Lower lobe of right lung (tissue), 2 donors: Measurements from ENCODE around the gene PPIE. TPM values are rescaled to one million over a fixed set of nuclear protein-coding genes. Genes with fewer than 3 reads are reported as not detected.

Experiments
- ATAC-seq, 2 donors: fragments of 200-7000 bp; cut with Tn5 transposase; one replicate each; pipeline ENCODE4 v1.9.1; 2020 to 2022; ENCODE audit warnings: mild to moderate bottlenecking in 2 of 2, moderate library complexity in 2 of 2
- DNase-seq: peaks from one replicate; pipeline ENCODE4 v3.0.0-alpha.2; 2020
- H3K27ac ChIP-seq: fragments of 200-600 bp; one replicate; pipeline ENCODE4 v1.8.0; 2022
- H3K27me3 ChIP-seq: fragments of 200-600 bp; one replicate; pipeline ENCODE4 v1.8.0; 2022; ENCODE audit warnings: low read depth
- H3K36me3 ChIP-seq: fragments of 200-600 bp; one replicate; pipeline ENCODE4 v1.8.0; 2022; ENCODE audit warnings: mild to moderate bottlenecking
- H3K4me1 ChIP-seq: fragments of 200-600 bp; one replicate; pipeline ENCODE4 v1.8.0; 2022
- H3K4me3 ChIP-seq: fragments of 200-600 bp; one replicate; pipeline ENCODE4 v1.8.0; 2022; ENCODE audit warnings: mild to moderate bottlenecking
- H3K9me3 ChIP-seq: fragments of 200-600 bp; one replicate; pipeline ENCODE4 v1.8.0; 2022
- CTCF ChIP-seq: fragments of 200-600 bp; IDR thresholded peaks from one replicate; pipeline ENCODE4 v1.8.0; 2022; ENCODE audit warnings: antibody characterized with exemption, mild to moderate bottlenecking
- intact Hi-C: fragments of 100-400 bp; cut with DNase I; formaldehyde crosslinking; loops from one replicate; pipeline ENCODE4 v1.11.0; 2022
- total RNA-seq: library from RNA; stranded (reverse); fragmentation: NEBNext Ultra II Directional; extraction: Animal tissue kit (Norgen Biotek cat#: 25700); gene quantifications from one replicate; pipeline ENCODE4 v1.2.1, GENCODE V29; 2021
- donor health status: DM: no; HTN: yes; CAD: no; lungs with severe emphysema.

PPIE gene
- total RNA-seq, 1 donor from 2014 or later = 34.6 TPM

GRCh38 chr1:39711104-39711965, 27.3 kb upstream of the PPIE start:
- DNase-seq (no peak), ATAC-seq (no peak)
- peaks cover 4% of the 10 kb centered on the region for H3K27me3 ChIP-seq
- TF ChIP-seq CTCF = no peak
- no peaks in the 10 kb centered on the region for H3K36me3 ChIP-seq
- H3K27ac ChIP-seq = no peak overlapping the region
- H3K9me3 ChIP-seq = no peaks in the 10 kb centered on the region
- H3K4me1 ChIP-seq = no peaks in the 10 kb centered on the region
- no peak overlapping the region for H3K4me3 ChIP-seq
- intact Hi-C loops = no loop called here

- no peaks in the 10 kb centered on the region for H3K36me3 ChIP-seq
- TF ChIP-seq CTCF = no peak
Measured at GRCh38 chr1:39711966-39712340, 26.7 kb upstream of the PPIE start.

GRCh38 chr1:39713557-39713956, 25.1 kb upstream of the PPIE start:
- no peak overlapping the region for H3K4me3 ChIP-seq

More at GRCh38 chr1:39711966-39712340, 26.7 kb upstream of the PPIE start:
- DNase-seq = no peak
- Histone ChIP-seq H3K27ac (no peak overlapping the region), H3K4me3 (no peak overlapping the region), H3K9me3 (no peaks in the 10 kb centered on the region), H3K27me3 (peaks cover 7% of the 10 kb centered on the region), H3K4me1 (no peaks in the 10 kb centered on the region)
- intact Hi-C loops = no loop called here
- no peak for ATAC-seq

GRCh38 chr1:39717809-39718208, 20.9 kb upstream of the PPIE start:
- no peak for DNase-seq
- no peaks in the 10 kb centered on the region for H3K9me3 ChIP-seq
- TF ChIP-seq CTCF = no peak
- H3K36me3 ChIP-seq = no peaks in the 10 kb centered on the region
- intact Hi-C loops = no loop called here
- ATAC-seq = no peak
- no peak overlapping the region for H3K27ac ChIP-seq
- H3K4me3 ChIP-seq = no peak overlapping the region
- peaks cover 4% of the 10 kb centered on the region for H3K4me1 ChIP-seq
- H3K27me3 ChIP-seq = peaks cover 7% of the 10 kb centered on the region

More at GRCh38 chr1:39713557-39713956, 25.1 kb upstream of the PPIE start:
- DNase-seq = no peak
- intact Hi-C loops = no loop called here
- Histone ChIP-seq H3K4me1 (no peaks in the 10 kb centered on the region), H3K27ac (no peak overlapping the region), H3K36me3 (no peaks in the 10 kb centered on the region), H3K27me3 (peaks cover 7% of the 10 kb centered on the region), H3K9me3 (no peaks in the 10 kb centered on the region)
- ATAC-seq = no peak
- no peak for TF ChIP-seq CTCF

- peaks cover 7% of the 10 kb centered on the region for H3K27me3 ChIP-seq
- DNase-seq (no peak), ATAC-seq (peak; percentile 77 to 80)
- TF ChIP-seq CTCF = peak; percentile 69
- no peaks in the 10 kb centered on the region for H3K9me3 ChIP-seq
- intact Hi-C loops = no loop called here
- H3K4me1 ChIP-seq = peaks cover 4% of the 10 kb centered on the region
- H3K4me3 ChIP-seq = no peak overlapping the region
- H3K36me3 ChIP-seq = no peaks in the 10 kb centered on the region
- no peak overlapping the region for H3K27ac ChIP-seq
Measured at GRCh38 chr1:39720094-39720999, 18.3 kb upstream of the PPIE start.
